Naive thymus-derived CD4-positive, alpha-beta T cell (primary cell): ENCODE data around the gene WIZ. TPM values are rescaled to one million over a fixed set of nuclear protein-coding genes. Genes with fewer than 3 reads are reported as not detected.

ENCODE experiments used
- ATAC-seq: fragments of 150-1000 bp; cut with Tn5 transposase; 2 replicates; pipeline ENCODE4 v1.10.0; 2021; ENCODE audit warnings: mild to moderate bottlenecking, moderate library complexity
- CTCF ChIA-PET: fragments of 350-600 bp; sonication (Branson Sonifier 250); formaldehyde crosslinking; loops from one replicate; lab custom pipeline; 2021; ENCODE audit warnings: antibody characterized with exemption; lab: Charles Lee
- POLR2A ChIA-PET: fragments of 350-600 bp; sonication (Branson Sonifier 250); formaldehyde crosslinking; loops from one replicate; lab custom pipeline; 2021; ENCODE audit warnings: antibody characterized with exemption, inconsistent platforms; lab: Charles Lee
- DNase-seq, 9 donors: peaks; one replicate each; pipeline versions ENCODE4 v3.0.0 to v3.0.0-alpha.2; 2020 to 2022; ENCODE audit warnings: mixed read lengths in 1 of 9
- H3K27ac ChIP-seq: one replicate; pipeline ENCODE4 v1.7.0; 2013; ENCODE audit warnings: mild to moderate bottlenecking, low read depth, low read length, moderate library complexity
- H3K27me3 ChIP-seq, 2 donors: one replicate each; pipeline ENCODE4 v1.7.0; 2013; ENCODE audit warnings: low read length in 2 of 2, mild to moderate bottlenecking in 2 of 2, moderate library complexity in 2 of 2; ENCODE audit not compliant: control insufficient read depth in 2 of 2, insufficient read depth in 2 of 2
- H3K36me3 ChIP-seq, 3 experiments: 1 replicate in 2 of 3; 2 replicates in 1 of 3; pipeline ENCODE4 v1.7.0; 2013; ENCODE audit warnings: low read length in 3 of 3, mild to moderate bottlenecking in 3 of 3, moderate library complexity in 1 of 3; ENCODE audit not compliant: insufficient read depth in 3 of 3, control insufficient read depth in 2 of 3
- H3K4me1 ChIP-seq, 2 donors: one replicate each; pipeline ENCODE4 v1.7.0; 2013; ENCODE audit warnings: low read length in 2 of 2, mild to moderate bottlenecking in 2 of 2, moderate library complexity in 1 of 2; ENCODE audit not compliant: control insufficient read depth in 2 of 2, insufficient read depth in 2 of 2
- H3K4me3 ChIP-seq: 2 replicates; pipeline ENCODE4 v1.7.0; 2013; ENCODE audit warnings: mild to moderate bottlenecking, low read length
- H3K9me3 ChIP-seq, 3 experiments: 1 replicate in 2 of 3; 2 replicates in 1 of 3; pipeline ENCODE4 v1.7.0; 2013; ENCODE audit warnings: low read length in 3 of 3; ENCODE audit not compliant: control insufficient read depth in 2 of 3
- H3K27ac Mint-ChIP-seq, 9 donors: one replicate each; pipeline ENCODE4 v1.8.0; 2020 to 2022; ENCODE audit warnings: mixed read lengths in 9 of 9, mild to moderate bottlenecking in 8 of 9, moderate library complexity in 5 of 9, inconsistent platforms in 2 of 9
- H3K27me3 Mint-ChIP-seq, 5 donors: one replicate each; pipeline ENCODE4 v1.8.0; 2021 to 2022; ENCODE audit warnings: mixed read lengths in 5 of 5, mild to moderate bottlenecking in 1 of 5
- H3K36me3 Mint-ChIP-seq, 5 donors: one replicate each; pipeline ENCODE4 v1.8.0; 2020 to 2022; ENCODE audit warnings: mixed read lengths in 5 of 5, mild to moderate bottlenecking in 3 of 5, inconsistent platforms in 1 of 5
- H3K4me1 Mint-ChIP-seq, 7 donors: one replicate each; pipeline ENCODE4 v1.8.0; 2020 to 2022; ENCODE audit warnings: mixed read lengths in 7 of 7, mild to moderate bottlenecking in 3 of 7, inconsistent platforms in 1 of 7
- H3K4me3 Mint-ChIP-seq, 10 donors: one replicate each; pipeline ENCODE4 v1.8.0; 2020 to 2022; ENCODE audit warnings: mild to moderate bottlenecking in 10 of 10, mixed read lengths in 10 of 10, moderate library complexity in 6 of 10, inconsistent platforms in 2 of 10
- H3K9me3 Mint-ChIP-seq, 11 donors: one replicate each; pipeline ENCODE4 v1.8.0; 2020 to 2022; ENCODE audit warnings: mixed read lengths in 11 of 11, mild to moderate bottlenecking in 4 of 11, inconsistent platforms in 1 of 11, moderate library complexity in 1 of 11
- intact Hi-C, 2 donors: fragments of 100-400 bp; cut with micrococcal nuclease; formaldehyde crosslinking; loops; one replicate each; pipeline ENCODE4 v1.15.1; 2023
- polyA plus RNA-seq, 2 donors: library from polyadenylated mRNA; unstranded; fragments of 300-500 nt; fragmentation: Illumina TruSeq; gene quantifications; one replicate each; pipeline ENCODE4 v1.2.3, GENCODE V29; 2021
- total RNA-seq, 6 experiments: library from RNA in 5 of 6; stranded (reverse) in 5 of 6; gene quantifications; 1 replicate in 5 of 6; 2 replicates in 1 of 6; pipeline ENCODE4 v1.2.3 and lab custom pipeline; 2021 to 2026

The WIZ gene
- total and polyA plus RNA-seq, 7 experiments from 2014 or later: 0.91 to 34.9 (median 22.9) TPM

DNA sequence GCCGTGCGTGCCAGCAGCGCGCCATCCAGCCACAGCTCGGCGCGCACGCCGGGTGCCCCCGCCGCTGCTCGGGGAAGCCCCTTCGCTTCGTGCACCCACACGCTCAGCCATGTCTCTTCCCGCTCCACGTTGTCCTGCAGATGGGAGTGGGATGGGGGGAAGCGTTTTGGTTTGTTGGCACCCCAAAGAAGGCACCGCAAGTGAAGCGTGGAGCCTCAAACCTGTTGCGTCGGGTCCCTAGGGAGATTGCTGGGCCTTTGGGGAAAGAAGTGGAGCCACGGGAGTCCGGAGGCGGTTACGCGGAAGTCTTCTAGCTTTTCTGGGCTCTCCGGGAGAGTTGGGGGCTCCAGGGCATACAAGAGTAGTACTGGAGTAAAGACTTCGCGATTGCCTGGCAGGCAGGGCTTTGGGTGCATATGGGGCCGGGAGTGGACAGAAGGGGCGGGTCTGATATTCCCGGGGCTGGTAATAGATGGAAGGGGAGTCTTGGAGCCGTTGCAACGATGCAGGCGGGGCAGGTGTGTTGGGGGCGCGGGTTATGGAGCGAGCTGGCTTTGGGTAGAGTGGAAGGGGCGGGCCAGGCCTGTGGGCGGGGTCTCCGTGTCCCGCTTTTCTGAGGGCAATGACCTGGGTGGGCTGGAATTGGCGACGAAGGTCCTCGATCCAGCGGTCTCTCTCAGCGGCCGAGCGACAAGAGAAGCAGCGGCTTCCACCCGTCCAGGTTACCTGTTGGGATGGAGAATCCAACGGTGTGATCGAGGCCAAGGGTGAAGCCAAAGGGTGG lies 8.1 kb upstream of the WIZ start:
- ChIA-PET CTCF (no interaction called here), POLR2A (interaction anchor here (0.6 to 8.4 kb wide), 2 partner anchors 6 to 688 kb away, joined by 3 to 101 read pairs; partner anchors contain the start of gene RASAL3)
- Mint-ChIP-seq H3K4me3 (no peak overlapping the region), H3K27ac (peak overlapping the region in 1 of 9 donors; percentile 79), H3K36me3 (peaks cover 16 to 54% (median 24%) of the 10 kb centered on the region in 5 donors), H3K27me3 (no peaks in the 10 kb centered on the region), H3K4me1 (peaks cover 21 to 47% (median 44%) of the 10 kb centered on the region in 7 donors), H3K9me3 (peaks cover 0 to 2% (median 0%) of the 10 kb centered on the region in 11 donors)
- peaks cover 14 to 77% (median 51%) of the 10 kb centered on the region in 3 experiments for H3K36me3 ChIP-seq
- no peak overlapping the region for H3K4me3 ChIP-seq
- H3K27me3 ChIP-seq: no peaks in the 10 kb centered on the region
- intact Hi-C loops: no loop called here
- H3K27ac ChIP-seq: no peak overlapping the region
- peaks cover 21 to 28% of the 10 kb centered on the region in 2 donors for H3K4me1 ChIP-seq
- H3K9me3 ChIP-seq: no peaks in the 10 kb centered on the region
- ATAC-seq: no peak
- no peak for DNase-seq

DNA sequence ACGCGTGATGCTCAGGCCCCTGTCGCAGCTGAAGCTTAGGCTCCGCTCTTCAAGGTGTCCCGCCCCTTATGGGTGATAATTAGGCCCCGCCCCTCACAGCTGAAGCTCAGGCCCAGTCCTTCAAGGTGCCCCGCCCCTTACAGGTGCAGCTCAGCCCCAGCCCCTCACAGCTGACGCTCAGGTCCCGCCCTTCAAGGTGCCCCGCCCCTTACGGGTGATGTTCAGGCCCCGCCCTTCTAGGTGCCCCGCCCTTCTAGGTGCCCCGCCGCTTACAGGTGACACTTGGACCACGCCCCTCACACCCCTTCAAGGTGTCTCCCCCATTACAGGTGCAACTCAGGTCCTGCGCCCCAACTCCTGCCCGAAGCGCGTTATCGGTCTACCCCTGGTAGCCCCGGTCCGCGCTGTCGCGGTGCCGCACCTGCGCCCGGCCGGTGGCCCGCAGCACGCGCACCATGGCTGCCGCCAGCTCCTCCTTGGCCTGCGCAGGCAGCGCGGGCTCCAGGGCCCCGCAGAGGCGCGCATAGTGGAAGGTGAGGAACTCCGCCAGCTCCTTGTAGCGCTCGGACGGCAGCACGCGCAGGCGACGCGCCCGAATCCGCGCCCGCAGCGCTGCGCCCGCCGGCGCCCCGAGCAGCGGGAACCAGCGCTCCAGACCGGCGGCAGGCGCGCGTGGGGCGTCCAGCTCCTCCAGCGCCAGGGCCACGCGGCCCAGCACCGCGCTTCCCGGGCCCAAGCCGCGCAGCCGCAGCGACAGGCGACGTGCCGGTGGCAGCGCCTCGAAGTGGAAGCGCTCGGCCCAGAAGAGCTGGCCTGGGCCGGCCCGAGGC lies 7.3 kb upstream of the WIZ start:
- Histone ChIP-seq H3K4me1 (peaks cover 13 to 20% of the 10 kb centered on the region in 2 donors), H3K9me3 (no peaks in the 10 kb centered on the region), H3K27me3 (no peaks in the 10 kb centered on the region), H3K4me3 (no peak overlapping the region), H3K36me3 (peaks cover 15 to 83% (median 51%) of the 10 kb centered on the region in 3 experiments), H3K27ac (no peak overlapping the region)
- intact Hi-C loops: no loop called here
- DNase-seq: no peak
- no peak overlapping the region for H3K4me3 Mint-ChIP-seq
- no peak overlapping the region for H3K27ac Mint-ChIP-seq
- no peak for ATAC-seq
- ChIA-PET POLR2A (interaction anchor here (0.6 to 8.4 kb wide), 4 partner anchors 7 to 688 kb away, joined by 3 to 101 read pairs (median 4); partner anchors contain the start of gene RASAL3), CTCF (interaction anchor here (0.7 kb wide), 1 partner anchor 285 kb away, joined by 3 read pairs; no protein-coding TSS in a partner anchor)
- no peaks in the 10 kb centered on the region for H3K27me3 Mint-ChIP-seq
- peaks cover 0 to 2% (median 0%) of the 10 kb centered on the region in 11 donors for H3K9me3 Mint-ChIP-seq
- H3K36me3 Mint-ChIP-seq: peaks cover 16 to 51% (median 24%) of the 10 kb centered on the region in 5 donors
- H3K4me1 Mint-ChIP-seq: peaks cover 20 to 42% (median 36%) of the 10 kb centered on the region in 7 donors

DNA sequence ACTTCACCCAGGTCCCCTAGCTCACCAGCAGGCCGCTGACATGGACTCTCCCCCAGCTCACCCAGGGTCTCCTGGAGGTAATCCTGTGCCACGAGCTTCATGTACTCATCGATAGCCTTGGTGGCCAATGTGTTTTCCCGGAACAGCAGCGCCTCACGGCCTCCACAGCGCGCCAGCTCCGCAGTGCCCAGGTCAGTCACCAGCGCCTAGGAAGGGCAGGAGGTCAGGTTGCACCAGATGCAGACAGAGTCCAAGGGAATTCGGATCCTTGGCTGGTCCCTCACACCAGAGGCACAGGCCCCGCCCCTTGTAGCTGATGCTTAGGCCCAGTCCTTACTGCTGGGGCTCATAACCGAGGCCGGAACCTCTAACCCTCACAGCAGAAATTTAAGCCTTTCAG lies 6.7 kb upstream of the WIZ start:
- ChIA-PET POLR2A (interaction anchor here (0.9 to 8.4 kb wide), 3 partner anchors 7 to 95 kb away, joined by 3 to 101 read pairs (median 5); partner anchors contain the start of gene RASAL3), CTCF (interaction anchor here (0.6 to 0.7 kb wide), 2 partner anchors 23 to 284 kb away, joined by 3 read pairs; no protein-coding TSS in a partner anchor)
- Mint-ChIP-seq H3K4me1 (peaks cover 14 to 39% (median 31%) of the 10 kb centered on the region in 7 donors), H3K9me3 (peaks cover 0 to 2% (median 0%) of the 10 kb centered on the region in 11 donors), H3K36me3 (peaks cover 12 to 52% (median 25%) of the 10 kb centered on the region in 5 donors), H3K27ac (peak overlapping the region in 1 of 9 donors; percentile 59), H3K27me3 (no peaks in the 10 kb centered on the region), H3K4me3 (no peak overlapping the region)
- Histone ChIP-seq H3K27me3 (no peaks in the 10 kb centered on the region), H3K9me3 (no peaks in the 10 kb centered on the region), H3K4me3 (no peak overlapping the region), H3K4me1 (peaks cover 7 to 13% of the 10 kb centered on the region in 2 donors), H3K36me3 (peaks cover 17 to 88% (median 47%) of the 10 kb centered on the region in 3 experiments), H3K27ac (no peak overlapping the region)
- intact Hi-C loops: no loop called here
- no peak for DNase-seq
- no peak for ATAC-seq

DNA sequence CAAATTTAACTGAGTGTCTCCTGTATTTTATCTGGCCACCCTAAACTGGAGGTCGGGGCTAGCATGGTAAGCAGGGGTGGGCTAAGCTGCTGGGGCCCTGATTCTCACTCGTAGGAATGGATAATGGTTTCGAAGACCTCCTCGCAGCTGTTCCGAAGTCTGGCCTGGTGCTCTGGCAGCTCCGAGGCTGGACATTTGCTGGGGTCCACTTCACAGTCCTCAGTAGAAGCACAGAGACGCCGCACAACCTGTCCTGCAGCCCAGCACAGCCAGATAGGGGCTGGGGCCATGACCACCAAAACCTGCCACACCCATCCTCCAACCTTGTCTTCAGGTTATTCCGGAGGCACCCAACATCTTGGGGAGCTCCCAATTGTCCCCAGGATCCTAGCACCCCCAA lies 6.2 kb upstream of the WIZ start:
- Histone ChIP-seq H3K36me3 (peaks cover 16 to 88% (median 43%) of the 10 kb centered on the region in 3 experiments), H3K4me1 (peaks cover 3 to 9% of the 10 kb centered on the region in 2 donors), H3K27me3 (no peaks in the 10 kb centered on the region), H3K4me3 (no peak overlapping the region), H3K27ac (no peak overlapping the region), H3K9me3 (no peaks in the 10 kb centered on the region)
- Mint-ChIP-seq H3K9me3 (peaks cover 0 to 2% (median 0%) of the 10 kb centered on the region in 11 donors), H3K36me3 (peaks cover 12 to 57% (median 28%) of the 10 kb centered on the region in 5 donors), H3K27ac (peak overlapping the region in 2 of 9 donors; percentile 59 to 69), H3K4me3 (no peak overlapping the region), H3K4me1 (peaks cover 14 to 40% (median 34%) of the 10 kb centered on the region in 7 donors), H3K27me3 (no peaks in the 10 kb centered on the region)
- intact Hi-C loops: no loop called here
- no peak for ATAC-seq
- ChIA-PET CTCF (interaction anchor here (0.6 to 0.7 kb wide), 2 partner anchors 22 to 284 kb away, joined by 3 read pairs; no protein-coding TSS in a partner anchor), POLR2A (interaction anchor here (1.4 to 8.4 kb wide), 2 partner anchors 8 to 95 kb away, joined by 5 to 101 read pairs; partner anchors contain the start of gene RASAL3)
- no peak for DNase-seq

DNA sequence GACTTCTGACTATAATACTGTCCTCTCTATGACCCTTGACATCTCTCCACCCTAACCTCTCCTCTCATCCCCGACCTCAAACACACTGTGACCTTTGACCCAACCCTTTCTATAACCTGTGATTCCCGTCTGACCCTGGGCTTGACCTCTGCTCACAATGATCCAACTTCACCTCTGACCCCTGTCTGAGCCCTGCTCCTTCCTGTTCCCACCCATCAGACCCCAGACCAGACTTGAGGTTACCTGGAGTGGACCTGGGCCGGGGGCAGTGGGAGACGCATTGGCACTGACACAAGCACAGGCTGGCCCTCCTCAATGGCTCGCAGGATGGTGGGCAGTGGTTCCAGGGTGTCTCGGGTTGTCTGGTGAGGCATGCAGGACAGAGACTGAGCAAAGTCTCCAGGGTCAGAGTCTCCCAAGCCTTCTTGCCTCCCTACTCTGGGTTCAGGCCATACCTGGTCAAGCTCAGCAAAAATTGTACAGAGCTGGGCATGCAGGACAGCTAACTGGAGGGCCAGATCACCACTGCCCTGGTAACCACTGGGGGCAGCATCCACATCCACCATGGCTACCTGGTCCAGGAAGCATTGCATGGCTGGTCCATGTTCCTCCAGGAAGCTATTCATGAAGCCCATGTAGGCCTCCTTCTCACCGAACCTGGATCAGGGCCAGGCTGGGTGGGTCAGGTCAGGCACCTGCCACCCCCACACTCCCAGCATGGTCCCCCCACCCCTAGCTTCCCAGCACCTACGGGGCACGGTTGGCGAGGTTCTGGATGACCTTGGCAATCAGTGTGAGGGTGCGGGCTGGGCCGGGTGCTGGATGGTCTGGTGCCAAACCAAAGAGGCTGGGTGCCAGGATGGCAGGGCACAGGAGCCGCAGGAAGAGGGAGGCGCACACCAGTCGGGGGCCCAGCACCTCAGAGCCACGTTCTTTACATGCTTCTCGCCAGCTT lies 4.4 kb upstream of the WIZ start:
- peaks cover 10 to 35% (median 28%) of the 10 kb centered on the region in 7 donors for H3K4me1 Mint-ChIP-seq
- H3K27ac Mint-ChIP-seq: peak overlapping the region; percentile 30 to 86 (median 71)
- Histone ChIP-seq H3K9me3 (no peaks in the 10 kb centered on the region), H3K4me1 (no peaks in the 10 kb centered on the region), H3K4me3 (no peak overlapping the region), H3K36me3 (peaks cover 16 to 71% (median 35%) of the 10 kb centered on the region in 3 experiments), H3K27me3 (no peaks in the 10 kb centered on the region), H3K27ac (peak overlapping the region; percentile 14)
- no peak for ATAC-seq
- CTCF ChIA-PET: no interaction called here
- H3K36me3 Mint-ChIP-seq: peaks cover 12 to 53% (median 21%) of the 10 kb centered on the region in 5 donors
- H3K4me3 Mint-ChIP-seq: no peak overlapping the region
- DNase-seq: no peak
- intact Hi-C loops: loop anchor here in 1 of 2 donors (2.0 kb wide), 1 partner anchor 13 kb away; no protein-coding TSS in a partner anchor
- POLR2A ChIA-PET: interaction anchor here (1.6 to 8.4 kb wide), 2 partner anchors 9 to 35 kb away, joined by 7 to 101 read pairs; partner anchors contain the start of genes AKAP8L and RASAL3
- peaks cover 0 to 3% (median 0%) of the 10 kb centered on the region in 11 donors for H3K9me3 Mint-ChIP-seq
- no peaks in the 10 kb centered on the region for H3K27me3 Mint-ChIP-seq
